H1 (cell line): ENCODE measurements around the gene LTBP4. TPM values are rescaled to one million over a fixed set of nuclear protein-coding genes. Genes with fewer than 3 reads are reported as not detected.

ENCODE experiments used
- CTCF ChIA-PET: fragments of 300-600 bp; sonication (Branson Sonifier 250); formaldehyde crosslinking; loops from one replicate; lab custom pipeline; 2021; ENCODE audit not compliant: partially characterized antibody; lab: Charles Lee
- POLR2A ChIA-PET: fragments of 300-600 bp; sonication (Branson Sonifier 250); formaldehyde crosslinking; loops from one replicate; lab custom pipeline; 2021; ENCODE audit warnings: inconsistent platforms; ENCODE audit not compliant: partially characterized antibody; lab: Charles Lee
- DNase-seq, 2 experiments: peaks; one replicate each; pipeline versions ENCODE4 v3.0.0 to v3.0.0-alpha.2; 2010 to 2022; ENCODE audit warnings: low spot score in 2 of 2, low read depth in 1 of 2, mixed read lengths in 1 of 2
- FAIRE-seq: peaks from 2 replicates; lab custom pipeline; 2011; peaks lifted over from hg19 to GRCh38; lab: Jason Lieb, UNC
- H2AFZ ChIP-seq: 2 replicates; pipeline ENCODE4 v1.8.1; 2012; ENCODE audit warnings: low read length, inconsistent platforms
- H2AK5ac ChIP-seq: 2 replicates; pipeline ENCODE4 v1.6.1; 2013; ENCODE audit warnings: low read depth, low read length
- H2BK120ac ChIP-seq: replicated peaks from 2 replicates; pipeline ENCODE3; 2013; ENCODE audit warnings: low read depth, low read length, inconsistent platforms
- H2BK12ac ChIP-seq: 2 replicates; pipeline ENCODE4 v1.6.1; 2013; ENCODE audit warnings: low read depth, low read length
- H2BK15ac ChIP-seq: 2 replicates; pipeline ENCODE4 v1.6.1; 2013; ENCODE audit warnings: low read length
- H2BK20ac ChIP-seq: 2 replicates; pipeline ENCODE4 v1.6.1; 2013; ENCODE audit warnings: low read length
- H2BK5ac ChIP-seq: 2 replicates; pipeline ENCODE4 v1.6.1; 2013; ENCODE audit warnings: low read depth, low read length
- H3K14ac ChIP-seq: 2 replicates; pipeline ENCODE4 v1.6.1; 2013; ENCODE audit warnings: inconsistent platforms; ENCODE audit not compliant: insufficient read length
- H3K18ac ChIP-seq: 2 replicates; pipeline ENCODE4 v1.6.1; 2013; ENCODE audit warnings: low read length; ENCODE audit errors: extremely low read depth
- H3K23ac ChIP-seq: 2 replicates; pipeline ENCODE4 v1.6.1; 2013; ENCODE audit warnings: inconsistent platforms; ENCODE audit not compliant: insufficient read length
- H3K23me2 ChIP-seq: 2 replicates; pipeline ENCODE4 v1.6.1; 2013; ENCODE audit warnings: low read depth, low read length
- H3K27ac ChIP-seq: 2 replicates; pipeline ENCODE4 v1.6.1; 2011; ENCODE audit warnings: low read depth, low read length, inconsistent platforms
- H3K27me3 ChIP-seq, 4 experiments: replicated peaks in 1 of 4; 1 replicate in 1 of 4; 2 replicates in 3 of 4; pipeline versions ENCODE4 v1.6.1 to v1.8.1; 2011 to 2013; ENCODE audit warnings: low read length in 3 of 4, mild to moderate bottlenecking in 3 of 4, inconsistent platforms in 2 of 4, mixed read lengths in 2 of 4, moderate library complexity in 1 of 4; ENCODE audit not compliant: control insufficient read depth in 3 of 4, insufficient read depth in 3 of 4; ENCODE audit errors: extremely low read depth in 1 of 4
- H3K36me3 ChIP-seq, 4 experiments: 2 replicates each; pipeline versions ENCODE4 v1.6.1 to v1.8.1; 2011 to 2013; ENCODE audit warnings: mild to moderate bottlenecking in 4 of 4, low read length in 3 of 4, moderate library complexity in 2 of 4, control low read depth in 1 of 4, inconsistent platforms in 1 of 4; ENCODE audit not compliant: insufficient read depth in 4 of 4, control insufficient read depth in 2 of 4
- H3K4ac ChIP-seq: replicated peaks from 2 replicates; pipeline ENCODE3; 2013; ENCODE audit warnings: low read length, low read depth, mixed read lengths, inconsistent platforms; ENCODE audit not compliant: insufficient read length
- H3K4me1 ChIP-seq, 4 experiments: replicated peaks in 1 of 4; 1 replicate in 1 of 4; 2 replicates in 3 of 4; pipeline versions ENCODE4 v1.6.1 to v1.8.1; 2011 to 2013; ENCODE audit warnings: low read length in 3 of 4, inconsistent platforms in 2 of 4, mixed read lengths in 1 of 4; ENCODE audit not compliant: insufficient read depth in 4 of 4, control insufficient read depth in 3 of 4
- H3K4me2 ChIP-seq, 2 experiments: 2 replicates each; pipeline versions ENCODE4 v1.6.1 to v1.8.1; 2011 to 2013; ENCODE audit warnings: low read depth in 2 of 2, low read length in 2 of 2, control low read depth in 1 of 2, inconsistent platforms in 1 of 2, mild to moderate bottlenecking in 1 of 2; ENCODE audit not compliant: insufficient read depth in 1 of 2
- H3K4me3 ChIP-seq, 4 experiments: fragments of 200-600, 300-600 bp in 1 of 4; sonication (generic), shearing (Covaris generic), sonication (Bioruptor Twin) in 1 of 4; 2 replicates each; pipeline versions ENCODE4 v1.5.1 to v1.8.1; 2011 to 2016; ENCODE audit warnings: low read length in 4 of 4, low read depth in 3 of 4, control low read depth in 2 of 4, inconsistent platforms in 2 of 4, mild to moderate bottlenecking in 2 of 4, mixed read lengths in 1 of 4, moderate library complexity in 1 of 4; ENCODE audit not compliant: insufficient read depth in 2 of 4; ENCODE audit errors: extremely low read depth in 1 of 4
- H3K56ac ChIP-seq: replicated peaks from 2 replicates; pipeline ENCODE3; 2013; ENCODE audit warnings: low read depth, mild to moderate bottlenecking, mixed read lengths, low read length, inconsistent platforms; ENCODE audit not compliant: insufficient read length
- H3K79me1 ChIP-seq: 2 replicates; pipeline ENCODE4 v1.6.1; 2013; ENCODE audit warnings: low read depth, low read length, control low read depth
- H3K79me2 ChIP-seq, 2 experiments: 2 replicates each; pipeline versions ENCODE4 v1.6.1 to v1.8.1; 2012 to 2013; ENCODE audit warnings: low read length in 2 of 2, mild to moderate bottlenecking in 2 of 2, inconsistent platforms in 1 of 2; ENCODE audit not compliant: insufficient read depth in 2 of 2, control insufficient read depth in 1 of 2
- H3K9ac ChIP-seq, 4 experiments: replicated peaks in 1 of 4; 1 replicate in 1 of 4; 2 replicates in 3 of 4; pipeline versions ENCODE4 v1.6.1 to v1.8.1; 2011 to 2013; ENCODE audit warnings: low read depth in 3 of 4, low read length in 3 of 4, control low read depth in 2 of 4, mild to moderate bottlenecking in 2 of 4, moderate library complexity in 2 of 4, inconsistent platforms in 1 of 4; ENCODE audit errors: extremely low read depth in 1 of 4
- H3K9me3 ChIP-seq, 2 experiments: 2 replicates each; pipeline versions ENCODE4 v1.6.1 to v1.8.1; 2012 to 2013; ENCODE audit warnings: mild to moderate bottlenecking in 2 of 2, moderate library complexity in 2 of 2, control low read depth in 1 of 2, inconsistent platforms in 1 of 2, low read depth in 1 of 2, low read length in 1 of 2, mixed read lengths in 1 of 2; ENCODE audit not compliant: insufficient read depth in 2 of 2
- H4K20me1 ChIP-seq, 2 experiments: replicated peaks in 1 of 2; 2 replicates each; pipeline versions ENCODE3 to v1.8.1; 2011 to 2013; ENCODE audit warnings: inconsistent platforms in 2 of 2, low read length in 2 of 2, mild to moderate bottlenecking in 1 of 2; ENCODE audit not compliant: insufficient read depth in 2 of 2, control insufficient read depth in 1 of 2
- H4K5ac ChIP-seq: 2 replicates; pipeline ENCODE4 v1.6.1; 2013; ENCODE audit warnings: low read length, low read depth, mixed read lengths, inconsistent platforms; ENCODE audit not compliant: insufficient read length
- H4K8ac ChIP-seq: 2 replicates; pipeline ENCODE4 v1.8.0; 2013; ENCODE audit warnings: mild to moderate bottlenecking, moderate library complexity, low read length, inconsistent platforms; ENCODE audit not compliant: insufficient read depth; ENCODE audit errors: extremely low read depth
- H4K91ac ChIP-seq: replicated peaks from 2 replicates; pipeline ENCODE3; 2013; ENCODE audit warnings: low read length, mixed read lengths, inconsistent platforms; ENCODE audit not compliant: insufficient read length
- ATF2 ChIP-seq: IDR thresholded peaks from 2 replicates; pipeline ENCODE4 v1.6.1; 2012; ENCODE audit warnings: low read length, inconsistent platforms
- CHD2 ChIP-seq: IDR thresholded peaks from 2 replicates; pipeline ENCODE4 v1.6.1; 2012; ENCODE audit warnings: low read length, improper control_type of control experiment
- KDM1A ChIP-seq: fragments of 200-600, 300-600 bp; sonication (generic); IDR thresholded peaks from 2 replicates; pipeline ENCODE4 v1.7.1; 2016; ENCODE audit warnings: mild to moderate bottlenecking, low read length, borderline replicate concordance
- MAFK ChIP-seq: IDR thresholded peaks from 2 replicates; pipeline ENCODE4 v1.6.1; 2012; ENCODE audit warnings: low read depth, mild to moderate bottlenecking, improper control_type of control experiment, low read length
- NRF1 ChIP-seq: IDR thresholded peaks from 2 replicates; pipeline ENCODE4 v1.6.1; 2011; ENCODE audit warnings: mild to moderate bottlenecking, low read depth, low read length, improper control_type of control experiment
- POU5F1 ChIP-seq: IDR thresholded peaks from 2 replicates; pipeline ENCODE4 v1.6.1; 2011; ENCODE audit warnings: low read depth, mild to moderate bottlenecking, low read length, moderate library complexity
- SAP30 ChIP-seq: fragments of 300-600 bp; sonication (generic); IDR thresholded peaks from 2 replicates; pipeline ENCODE4 v1.7.1; 2012; ENCODE audit warnings: low read length, moderate library complexity, mild to moderate bottlenecking, inconsistent platforms; ENCODE audit not compliant: insufficient read depth, insufficient replicate concordance
- SRF ChIP-seq: IDR thresholded peaks from 2 replicates; pipeline ENCODE4 v1.6.1; 2011; ENCODE audit warnings: mild to moderate bottlenecking, low read depth, low read length, moderate library complexity
- TEAD4 ChIP-seq: IDR thresholded peaks from 2 replicates; pipeline ENCODE4 v1.6.1; 2012; ENCODE audit warnings: low read depth, low read length, inconsistent platforms, mixed read lengths
- USF2 ChIP-seq: IDR thresholded peaks from 2 replicates; pipeline ENCODE4 v1.6.1; 2011; ENCODE audit warnings: low read length, improper control_type of control experiment
- WGBS, 2 experiments: shearing (Covaris generic) in 1 of 2; methylation state at CpG; one replicate each; pipeline versions ENCODE4 v1.1.6 to v1.1.7; 2013 to 2015; ENCODE audit warnings: low lambda C conversion rate in 2 of 2, mixed read lengths in 2 of 2, inconsistent platforms in 1 of 2, low coverage in 1 of 2, missing lambda C conversion rate in 1 of 2; ENCODE audit not compliant: insufficient replicate concordance in 2 of 2, insufficient coverage in 1 of 2, insufficient read length in 1 of 2; ENCODE audit errors: extremely low coverage in 1 of 2, missing lambda C conversion rate in 1 of 2; 5-methylcytosine and 5-hydroxymethylcytosine counted together
- polyA plus RNA-seq, 7 experiments: library from polyadenylated mRNA; depleted of rRNA in 3 of 7; stranded (reverse) in 5 of 7; unstranded in 2 of 7; fragments of >200 nt in 5 of 7; fragments of 200-250 nt in 2 of 7; gene quantifications; 1 replicate in 5 of 7; 2 replicates in 1 of 7; 4 replicates in 1 of 7; pipeline versions ENCODE4 v1.2.1 to v1.2.3, GENCODE V29; 2011 to 2013; ENCODE audit warnings: missing spikeins in 2 of 7, mixed read lengths in 2 of 7
- total RNA-seq: library from RNA; stranded (reverse); fragmentation: NEBNext Ultra II Directional; extraction: Animal tissue kit (Norgen Biotek cat#: 25700); gene quantifications from 2 replicates; pipeline ENCODE4 v1.2.1, GENCODE V29; 2021

LTBP4 gene
- total and polyA plus RNA-seq, 2 of the 8 experiments (the other 6 are each of a cell fraction or from before 2014, with no cell fraction given), result 54.5 to 77.1 TPM

DNA sequence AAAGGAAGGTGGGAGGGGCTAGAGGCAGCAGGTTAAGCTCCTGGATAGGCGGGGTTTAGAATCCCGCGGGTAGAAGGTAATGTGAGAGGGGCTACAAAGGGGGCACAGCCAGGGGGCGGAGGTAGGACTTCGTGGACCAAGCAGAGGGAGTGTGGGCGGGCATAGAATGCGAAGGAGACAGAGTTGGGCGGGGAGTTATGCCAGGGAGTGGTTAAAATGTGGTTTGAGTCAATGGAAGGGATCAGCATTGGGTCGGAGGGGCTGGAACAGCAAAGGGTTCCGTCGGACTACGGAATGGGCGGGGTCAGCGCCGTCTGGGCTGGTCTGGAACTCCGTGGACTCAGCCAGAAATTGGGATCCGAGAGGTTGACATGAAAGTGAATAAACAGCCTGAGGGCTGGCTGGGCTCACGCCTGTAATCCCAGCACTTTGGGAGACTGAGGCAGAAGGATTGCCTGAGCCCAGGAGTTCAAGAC is 3.0 kb downstream of the LTBP4 start:
- no peak overlapping the region for H3K27ac ChIP-seq
- no peak overlapping the region for H2BK120ac ChIP-seq
- 10% methylated on average over 18 of the region's 18 CpGs; no CpG with 5 or more reads in 1 of the 2 experiments for WGBS, 2 experiments
- H3K27me3 ChIP-seq, result peaks cover 10 to 58% (median 54%) of the 10 kb centered on the region in 4 experiments
- H4K5ac ChIP-seq, result no peak overlapping the region
- no peak overlapping the region for H3K18ac ChIP-seq
- no peak overlapping the region for H2BK20ac ChIP-seq
- peak overlapping the region in 1 of 4 experiments; percentile 61; a peak in 3 of 8 replicates for H3K4me3 ChIP-seq
- H4K20me1 ChIP-seq, result peaks cover 4 to 10% of the 10 kb centered on the region in 2 experiments
- H4K8ac ChIP-seq, result no peak overlapping the region
- H2BK12ac ChIP-seq, result no peak overlapping the region
- H2BK15ac ChIP-seq, result no peak overlapping the region
- H3K79me2 ChIP-seq, result no peaks in the 10 kb centered on the region
- no peak for FAIRE-seq
- H3K14ac ChIP-seq, result no peak overlapping the region
- H3K56ac ChIP-seq, result no peak overlapping the region
- no peak overlapping the region for H2BK5ac ChIP-seq
- no peak overlapping the region for H3K9ac ChIP-seq
- peaks cover 24% of the 10 kb centered on the region; the same call in 1 of the 2 replicates for H3K23me2 ChIP-seq
- CTCF ChIA-PET, result interaction anchor here (0.6 to 11.3 kb wide), 17 partner anchors 9 to 140 kb away, joined by 3 to 100 read pairs (median 10); no protein-coding TSS in a partner anchor
- no peak overlapping the region for H2AK5ac ChIP-seq
- H4K91ac ChIP-seq, result no peak overlapping the region
- H3K36me3 ChIP-seq, result no peaks in the 10 kb centered on the region; a peak in 1 of 8 replicates
- peak overlapping the region; percentile 82 to 97; a peak in 2 of 4 replicates for H3K4me2 ChIP-seq
- H2AFZ ChIP-seq, result no peak overlapping the region
- DNase-seq, result no peak
- H3K9me3 ChIP-seq, result no peaks in the 10 kb centered on the region
- peaks cover 9 to 43% (median 26%) of the 10 kb centered on the region in 4 experiments for H3K4me1 ChIP-seq
- no peak overlapping the region for H3K23ac ChIP-seq
- POLR2A ChIA-PET, result interaction anchor here (0.6 to 4.4 kb wide), 10 partner anchors 10 to 1090 kb away, joined by 3 to 30 read pairs (median 6); partner anchors contain the start of gene SERTAD1
- H3K79me1 ChIP-seq, result 0 out of 2 replicates have a peak, but pooled peaks cover 2% of the 10 kb centered on the region
- H3K4ac ChIP-seq, result no peak overlapping the region
- no peak for TF ChIP-seq POU5F1
- no peak for TF ChIP-seq ATF2
- TF ChIP-seq NRF1, result no peak
- TF ChIP-seq KDM1A, result peak; percentile 98
- no peak for TF ChIP-seq USF2
- TF ChIP-seq TEAD4, result peak; percentile 54; the same call in 1 of the 2 replicates
- no peak for TF ChIP-seq MAFK
- TF ChIP-seq CHD2, result no peak
- TF ChIP-seq SAP30, result no peak
- TF ChIP-seq SRF, result no peak
